Measurements from ENCODE around the gene TSSK2.

The TSSK2 gene

DNA sequence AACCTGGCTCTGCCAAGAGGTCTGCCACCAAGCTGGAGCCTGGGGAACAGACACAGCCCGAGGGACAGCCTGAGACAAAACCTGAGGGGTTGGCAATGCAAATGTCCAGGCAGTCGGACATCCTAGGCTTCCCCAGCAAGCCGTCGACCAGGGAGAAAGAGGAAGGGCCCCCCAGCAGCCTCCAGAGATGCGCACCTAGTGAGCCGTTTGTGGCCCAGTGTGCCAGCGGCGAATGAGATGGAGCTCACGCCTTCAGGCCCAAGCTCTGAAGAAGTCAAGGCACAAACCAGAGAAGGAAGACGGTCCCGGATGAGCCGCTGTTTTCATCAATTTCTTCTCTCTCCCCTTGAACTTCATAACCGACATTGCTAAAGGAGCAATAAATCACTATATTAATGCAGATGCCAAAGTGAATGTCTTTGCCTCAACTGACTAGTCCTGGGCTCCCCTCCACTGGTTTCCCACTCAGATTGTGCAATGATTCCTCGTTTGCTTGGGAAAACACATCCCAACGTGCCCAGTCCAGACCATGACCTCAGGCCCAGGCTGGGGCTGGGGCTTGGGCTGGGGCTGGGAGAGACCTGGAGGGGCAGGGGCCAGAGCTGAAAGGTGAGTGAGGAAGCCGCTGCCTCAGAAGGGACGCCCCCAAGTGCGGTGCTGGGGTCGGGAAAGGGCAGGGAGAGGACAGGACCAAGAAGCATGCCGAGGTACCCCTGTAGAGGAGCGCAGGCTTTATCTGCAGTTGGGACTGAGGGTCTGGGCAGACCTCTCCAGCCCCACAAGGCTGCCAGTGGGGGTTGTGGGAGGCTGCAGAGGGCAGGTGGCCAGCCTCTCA is 5.4 kb upstream of the TSSK2 start:
- DNase-seq: no peak

DNA sequence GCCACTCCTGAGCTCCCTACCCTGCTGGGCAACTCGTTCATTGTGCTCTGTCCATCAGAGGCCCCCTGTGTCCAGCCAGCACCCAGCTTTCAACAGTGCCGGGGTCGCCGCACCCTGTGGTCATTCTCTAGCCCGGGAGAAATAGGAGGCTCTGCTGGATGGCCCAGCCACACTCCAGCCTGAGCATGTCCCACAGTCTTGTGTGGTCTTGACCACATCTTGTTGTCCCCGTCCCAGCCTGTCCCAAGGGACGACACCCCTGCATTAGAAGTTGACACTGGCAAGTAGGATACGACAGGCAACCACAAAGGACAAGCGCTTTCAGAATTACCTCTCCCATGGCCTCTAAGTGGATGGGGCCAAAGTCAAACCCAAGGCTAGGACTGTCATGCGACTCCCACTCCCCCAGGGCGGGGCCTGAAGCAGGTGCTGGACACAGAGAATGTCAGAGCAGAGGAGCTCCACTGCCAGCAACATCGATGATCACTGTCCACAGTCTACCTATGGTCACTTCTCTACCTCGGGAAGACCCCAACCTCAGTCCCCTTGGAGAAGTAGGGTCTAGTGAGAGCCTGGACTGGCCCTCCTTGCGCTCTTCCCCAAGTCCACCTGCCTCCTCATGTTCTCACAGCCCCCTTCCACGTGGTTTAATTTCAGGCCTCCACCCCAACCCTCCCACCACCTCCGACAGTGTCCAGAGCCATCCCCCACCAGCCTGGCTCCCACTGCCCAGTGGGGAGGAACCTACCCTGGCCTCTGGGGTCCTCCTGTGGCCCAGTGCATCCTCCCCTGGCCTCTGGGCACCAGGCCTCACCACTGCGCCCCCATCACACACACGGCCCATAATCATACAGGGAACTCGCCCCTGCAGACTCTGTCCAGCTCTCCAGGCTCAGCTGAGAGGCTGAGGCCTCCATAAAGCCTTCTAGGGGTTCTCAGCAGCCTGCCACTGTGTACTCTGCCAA is 4.5 kb upstream of the TSSK2 start:
- no peak for DNase-seq

DNA sequence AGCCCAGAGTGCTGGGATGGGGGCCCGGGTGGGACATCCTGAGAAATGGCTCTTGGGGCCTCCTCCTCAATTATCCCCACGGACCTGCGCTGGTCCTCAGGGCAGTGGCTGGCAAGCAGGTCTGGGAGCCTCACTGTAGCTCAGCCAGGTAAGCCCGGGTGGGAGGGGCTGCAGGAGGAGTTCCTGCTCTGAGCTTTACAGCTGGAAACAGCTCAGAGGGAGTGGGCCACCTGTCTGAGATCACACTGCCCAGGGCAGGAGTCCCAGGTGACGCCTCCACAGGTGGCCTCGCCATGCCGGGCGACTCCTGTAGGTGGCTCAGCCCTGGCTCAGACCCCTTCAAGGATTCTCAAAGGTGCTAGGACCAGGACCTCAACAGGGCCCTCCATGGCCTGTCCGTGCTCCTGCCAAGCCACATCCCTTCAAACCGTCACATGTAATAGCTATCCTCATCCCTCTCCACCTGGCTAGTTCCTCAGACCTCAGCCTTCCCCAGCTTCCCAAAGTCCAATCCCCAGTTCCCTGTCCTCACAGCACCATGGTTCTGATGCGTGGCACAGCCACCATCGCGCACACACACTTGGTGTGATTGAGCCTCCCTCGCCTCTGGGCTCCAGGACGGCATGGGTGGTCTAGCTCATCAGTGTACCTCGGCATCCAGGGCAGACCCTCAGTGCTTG is 3.6 kb upstream of the TSSK2 start:
- DNase-seq: no peak

DNA sequence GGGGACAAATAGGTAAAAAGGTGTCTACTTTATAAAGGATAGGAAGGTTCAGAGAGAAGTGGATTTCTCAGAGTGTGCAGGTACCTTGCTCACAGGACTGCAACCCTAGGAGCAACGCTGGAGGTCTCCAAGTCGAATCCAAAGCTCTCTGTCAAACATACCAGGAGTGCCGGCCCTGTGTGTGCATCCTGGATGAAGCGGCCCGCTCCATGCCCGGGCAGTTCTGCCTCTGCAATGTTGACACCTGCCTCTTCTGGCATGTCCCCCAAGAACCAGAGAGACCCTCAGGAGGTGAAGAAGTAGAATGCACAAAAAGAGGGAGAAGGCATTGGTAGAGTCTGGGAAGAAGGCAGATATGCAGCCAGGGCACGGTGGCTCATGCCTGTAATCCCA is 3.1 kb upstream of the TSSK2 start:
- DNase-seq: no peak

DNA sequence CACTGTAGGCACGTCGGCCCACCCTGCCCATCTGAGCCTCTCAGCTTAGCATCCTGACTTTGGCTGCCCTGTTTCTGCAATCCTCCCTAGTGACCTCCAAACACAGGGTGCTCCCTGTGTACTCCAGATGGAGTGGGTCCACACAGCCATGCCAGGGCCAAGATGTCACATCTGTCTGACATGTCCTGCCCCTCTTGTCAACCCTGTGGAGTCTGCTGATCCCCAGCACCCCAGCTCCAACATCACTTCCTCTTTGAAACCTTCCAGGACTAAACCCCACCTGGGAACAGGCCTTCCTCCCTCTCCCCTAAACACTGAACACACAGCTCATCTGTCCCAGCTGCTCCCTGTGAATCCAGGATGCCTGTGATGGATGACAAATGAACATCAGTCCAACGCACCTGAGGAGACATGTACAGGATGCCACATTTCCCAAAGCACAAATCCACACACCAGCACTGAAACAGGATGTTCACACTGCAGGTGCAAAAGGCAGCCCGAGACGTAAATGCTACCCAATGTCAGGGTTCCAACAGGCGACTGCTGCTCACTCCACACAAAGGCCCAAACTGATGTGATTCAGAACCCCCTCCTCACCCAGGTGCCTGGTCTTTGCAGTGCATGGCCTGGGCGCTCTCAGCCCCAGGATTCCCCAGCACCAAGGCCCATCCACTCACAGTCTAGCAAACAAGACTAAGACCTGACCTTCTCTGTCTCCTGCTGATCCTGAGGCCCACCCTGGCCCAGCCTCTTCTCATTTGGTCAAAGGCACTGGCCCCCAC is 2.0 kb upstream of the TSSK2 start:
- no peak for DNase-seq

DNA sequence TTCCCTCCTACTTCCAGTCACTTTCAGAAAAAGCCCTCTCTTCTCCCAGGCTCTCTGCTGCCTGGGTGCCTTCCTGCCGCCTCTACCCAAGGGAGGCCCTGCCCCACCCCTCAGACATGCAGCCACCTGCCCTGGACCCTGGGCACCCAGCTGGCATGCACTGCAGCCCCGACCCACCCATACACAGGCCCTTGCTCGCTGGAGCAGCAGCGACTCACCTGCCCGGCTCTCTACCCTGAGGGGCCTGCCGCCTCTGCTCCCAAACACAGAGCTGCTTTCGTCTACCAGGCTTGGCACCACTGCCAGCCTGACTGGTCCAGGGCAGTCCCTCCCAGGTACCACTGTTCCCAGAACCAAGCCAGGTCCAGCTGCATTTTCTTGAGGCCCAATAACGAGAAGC is 1.2 kb upstream of the TSSK2 start:
- DNase-seq: no peak

DNA sequence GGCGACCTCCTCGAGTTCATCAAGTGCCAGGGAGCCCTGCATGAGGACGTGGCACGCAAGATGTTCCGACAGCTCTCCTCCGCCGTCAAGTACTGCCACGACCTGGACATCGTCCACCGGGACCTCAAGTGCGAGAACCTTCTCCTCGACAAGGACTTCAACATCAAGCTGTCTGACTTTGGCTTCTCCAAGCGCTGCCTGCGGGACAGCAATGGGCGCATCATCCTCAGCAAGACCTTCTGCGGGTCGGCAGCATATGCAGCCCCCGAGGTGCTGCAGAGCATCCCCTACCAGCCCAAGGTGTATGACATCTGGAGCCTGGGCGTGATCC is 542 bp downstream of the TSSK2 start:
- no peak for DNase-seq

GRCh38 chr22:19132153-19132552 is 1.0 kb downstream of the TSSK2 start:
- DNase-seq: no peak

DNA sequence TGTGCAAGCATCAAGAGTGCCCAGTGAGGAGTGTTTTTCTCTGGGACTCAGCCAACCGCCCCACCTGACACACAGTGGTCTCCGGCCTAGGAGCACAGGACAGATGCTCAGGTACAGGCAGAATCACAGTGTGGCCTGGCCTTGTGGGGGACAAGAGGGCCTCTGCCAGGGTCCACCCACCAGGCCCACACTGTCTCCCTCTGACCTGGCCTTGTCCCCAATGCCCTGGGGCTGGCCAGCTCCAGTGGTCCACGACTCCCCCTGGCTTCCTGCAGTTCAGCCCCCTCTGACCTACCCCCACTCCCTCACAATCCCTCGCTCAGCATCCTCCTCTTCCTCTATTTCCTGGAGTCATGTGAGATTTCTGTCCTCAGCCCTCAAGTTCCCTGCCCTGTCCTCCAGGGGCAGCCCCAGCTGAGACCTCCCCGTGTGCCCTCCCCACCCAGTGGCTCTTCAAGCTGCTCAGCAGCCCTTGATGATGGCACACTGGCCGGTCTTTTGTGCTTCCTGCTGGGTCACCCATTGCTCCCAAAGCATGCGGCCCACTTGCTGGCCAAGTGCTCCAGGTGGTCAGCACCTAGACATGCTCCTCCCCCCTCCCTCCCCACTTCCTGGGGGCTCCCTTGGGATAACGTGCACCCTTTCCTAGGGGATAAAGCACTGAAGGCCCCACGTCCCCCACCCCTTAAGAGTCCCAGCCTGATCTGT is 1.7 kb downstream of the TSSK2 start:
- DNase-seq: no peak

DNA sequence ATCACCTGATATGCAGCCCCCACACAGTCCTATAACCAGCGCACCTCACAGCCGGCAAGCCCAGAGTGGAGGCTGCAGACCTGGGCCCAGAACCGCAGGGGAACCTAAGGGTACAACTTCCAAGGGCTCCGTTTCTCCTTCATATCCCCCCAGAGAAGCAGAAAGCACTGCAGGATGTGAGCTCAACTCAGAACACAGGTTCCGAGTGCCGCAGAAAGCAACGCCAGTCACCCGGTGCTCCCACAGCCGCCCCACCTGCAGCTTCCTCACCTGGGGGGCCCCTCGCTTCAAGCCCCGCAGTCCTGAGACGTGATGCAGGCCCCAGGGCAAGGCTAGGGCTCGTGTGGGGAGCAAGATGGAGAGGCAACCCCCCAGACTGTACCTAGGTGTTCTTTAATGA is 2.5 kb downstream of the TSSK2 start:
- no peak for DNase-seq

DNA sequence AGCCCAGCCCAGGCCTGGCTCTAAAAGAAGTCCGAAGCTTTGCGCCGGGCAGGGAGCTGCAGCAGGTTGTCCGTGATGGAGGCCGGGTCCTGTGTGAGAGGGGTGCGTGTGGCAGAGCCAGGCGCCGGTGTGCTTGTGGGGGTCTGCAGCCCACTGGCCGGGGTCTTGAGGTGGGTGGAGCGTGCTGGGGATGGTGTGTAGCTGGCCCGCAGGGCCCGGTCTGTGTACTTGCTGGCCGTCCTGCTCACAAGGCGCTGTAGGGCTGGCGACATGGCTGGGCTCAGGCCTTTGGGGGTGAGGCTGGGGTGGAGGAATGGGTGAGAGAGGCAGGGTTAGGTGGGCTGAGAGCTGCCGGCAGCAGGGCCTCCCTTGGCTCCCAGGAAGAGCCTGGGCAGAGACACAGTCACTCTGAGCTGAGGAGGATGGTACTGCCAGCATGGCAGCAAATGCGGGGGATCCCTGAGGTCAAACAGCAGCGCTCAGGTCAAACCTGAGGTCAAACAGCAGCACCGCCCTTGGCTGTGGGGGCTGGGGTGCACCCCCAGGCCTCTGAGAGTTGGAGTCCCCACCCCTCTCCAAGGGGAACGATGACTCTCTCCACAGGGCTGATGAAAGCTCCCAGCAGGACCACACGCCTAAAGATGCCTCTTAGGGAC is 3.2 kb downstream of the TSSK2 start:
- no peak for DNase-seq

DNA sequence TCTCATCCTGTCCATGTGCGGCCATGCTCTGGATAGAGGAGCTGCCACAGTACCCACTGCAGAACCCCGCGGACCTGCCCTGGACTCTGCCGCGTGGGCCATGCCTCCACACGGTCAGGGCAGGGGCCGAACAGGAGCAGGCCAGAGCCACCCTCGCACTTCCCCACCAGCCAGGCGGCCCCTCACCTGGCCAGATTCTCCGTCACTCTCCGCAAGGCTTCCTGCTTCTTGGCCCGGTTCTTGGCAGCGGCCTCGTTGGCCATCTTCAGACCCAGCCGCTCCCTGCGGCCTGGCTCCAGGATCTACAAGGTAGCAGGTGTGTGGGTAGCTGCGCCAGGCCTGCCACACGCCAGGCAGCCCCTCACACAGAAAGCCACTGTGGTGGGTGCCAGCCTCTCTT is 3.8 kb downstream of the TSSK2 start:
- DNase-seq: no peak

DNA sequence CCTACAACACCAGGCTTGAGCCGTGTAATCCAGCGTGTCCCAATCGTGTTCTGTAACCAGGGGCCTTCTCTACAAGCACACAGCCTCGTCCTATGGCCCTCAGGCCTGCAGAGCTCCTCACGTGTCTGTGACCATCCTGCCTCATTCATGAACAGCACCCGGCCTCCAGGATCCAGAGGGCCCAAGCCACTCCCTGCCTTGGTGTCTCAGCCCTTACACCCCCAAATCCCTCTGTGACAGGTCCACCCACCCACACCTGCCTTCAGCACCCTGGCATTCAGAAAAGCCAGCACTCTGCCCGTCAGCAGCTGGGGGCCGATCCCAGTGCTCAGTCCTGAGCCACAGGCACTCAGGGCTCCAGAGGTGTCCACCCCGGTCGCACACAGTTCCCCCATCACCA is 5.8 kb downstream of the TSSK2 start:
- DNase-seq: no peak

DNA sequence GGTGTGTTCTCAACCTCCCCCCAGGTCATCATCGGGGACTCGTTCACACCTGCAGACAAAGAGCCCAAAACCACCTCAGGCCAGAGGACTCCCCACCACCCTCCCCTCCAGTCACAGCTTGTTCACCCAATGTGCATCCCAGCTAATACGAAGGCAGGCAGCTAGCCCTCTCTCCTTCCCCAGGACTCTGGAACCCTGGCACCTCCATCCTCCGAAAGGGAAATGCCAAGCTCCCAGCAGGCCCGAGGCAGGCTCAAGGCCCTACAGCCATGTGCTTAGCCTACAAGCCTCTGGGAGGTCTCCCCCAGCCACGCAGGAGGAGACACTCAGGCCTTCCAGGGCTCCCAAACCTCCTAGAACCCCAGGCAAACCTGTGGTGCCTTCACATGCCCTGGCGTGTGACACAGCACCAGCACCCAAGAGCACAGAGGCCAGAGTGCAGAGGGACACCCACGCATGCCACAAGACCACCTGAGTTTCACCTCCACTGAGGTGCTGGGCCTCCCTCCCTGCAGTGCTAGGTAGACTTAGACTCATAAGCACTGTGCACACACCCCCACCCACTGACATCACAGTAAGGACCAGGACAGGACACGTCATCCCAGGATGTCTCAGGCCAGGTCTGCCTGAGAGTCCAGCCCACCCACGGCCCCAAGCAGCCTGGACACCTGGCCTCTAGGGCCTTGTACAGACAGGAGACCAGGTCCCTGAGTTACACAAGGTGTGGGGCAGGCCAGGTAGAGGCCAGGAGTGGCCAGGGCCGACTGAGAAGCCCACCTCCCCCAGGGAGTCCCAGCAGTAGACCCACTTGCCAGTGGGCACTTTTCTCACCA is 6.5 kb downstream of the TSSK2 start:
- DNase-seq: no peak

GRCh38 chr22:19138217-19139000 is 7.3 kb downstream of the TSSK2 start:
- DNase-seq: no peak

GRCh38 chr22:19139001-19139356 is 7.9 kb downstream of the TSSK2 start:
- DNase-seq: no peak

DNA sequence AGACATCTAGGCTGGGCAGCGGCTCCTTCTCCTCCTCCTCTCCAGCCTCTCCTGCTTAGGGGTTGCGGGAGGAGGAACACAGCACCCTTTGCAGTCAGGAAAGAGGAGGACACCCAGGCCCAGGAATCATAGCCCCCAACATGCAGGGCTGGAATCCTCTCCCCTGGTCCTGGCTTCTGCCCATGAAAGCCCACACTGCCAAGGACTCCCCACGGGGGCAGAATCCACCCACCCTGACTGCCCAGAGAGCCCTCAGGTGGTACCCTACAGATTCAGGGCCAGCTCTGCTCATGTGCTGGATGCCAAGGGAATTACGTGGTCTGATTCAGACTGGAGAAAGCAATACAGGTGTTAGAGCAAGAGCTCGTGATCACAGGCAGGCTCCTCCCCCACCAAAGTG is 8.9 kb downstream of the TSSK2 start:
- DNase-seq: no peak

GRCh38 chr22:19142394-19142793 is 11.3 kb downstream of the TSSK2 start:
- no peak for DNase-seq

DNA sequence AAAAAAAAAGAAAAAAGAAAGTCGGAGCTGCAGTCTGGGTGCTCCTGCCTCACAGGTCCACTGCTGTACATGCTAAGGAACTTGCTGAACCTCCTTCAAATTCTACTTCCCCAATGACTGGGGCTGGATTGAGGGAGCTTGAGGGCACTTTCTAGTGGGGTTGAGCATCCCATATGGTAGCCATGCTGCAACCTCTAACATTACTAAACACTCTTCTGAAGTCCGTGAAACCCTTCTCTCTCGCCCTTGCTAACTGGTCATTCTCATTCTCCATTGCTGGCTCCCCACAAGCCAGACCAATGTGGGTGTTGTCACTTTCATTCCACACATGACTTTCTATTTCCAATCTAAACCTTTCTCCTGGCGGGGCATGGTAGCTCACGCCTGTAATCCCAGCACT is 12.1 kb downstream of the TSSK2 start:
- DNase-seq: no peak

- no peak for DNase-seq
Measured at GRCh38 chr22:19143967-19144400, 12.9 kb downstream of the TSSK2 start.

Measured in fibroblast of skin of right biceps (primary cell).